ENCODE measurements around the gene TNIK. TPM values are rescaled to one million over a fixed set of nuclear protein-coding genes. Genes with fewer than 3 reads are reported as not detected.
A peak's percentile ranks its signal among the peaks of the same experiment; 100 is the strongest.

Gene TNIK
- total RNA-seq, 1 experiment from 2014 or later = 7.0 TPM

DNA sequence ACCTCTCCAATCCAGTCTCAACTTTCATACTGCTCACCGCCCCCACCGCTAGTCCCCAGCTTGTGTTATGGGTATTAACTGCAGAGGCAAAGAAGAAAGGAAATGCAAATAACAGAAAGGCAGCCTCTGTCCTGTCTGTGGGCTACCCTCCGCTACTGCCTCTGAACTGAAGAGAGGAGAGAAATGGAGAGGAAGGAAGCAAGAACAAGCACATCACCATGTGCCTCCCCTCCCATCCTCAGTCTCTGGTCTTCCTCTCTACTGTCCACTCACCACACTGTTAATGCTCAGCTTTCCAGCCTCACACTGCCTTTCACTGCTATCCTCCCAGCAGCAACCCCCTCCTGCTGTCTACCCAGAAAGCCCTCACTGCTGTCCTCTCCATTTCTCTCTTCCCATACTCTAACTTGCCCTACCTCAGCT lies 294.7 kb downstream of the TNIK start:
- intact Hi-C loops (cut with micrococcal nuclease) = no loop called here
- no peaks in the 10 kb centered on the region for H3K9me3 ChIP-seq (ENCODE audit: low read length)
- no peaks in the 10 kb centered on the region for H3K27me3 ChIP-seq (ENCODE audit: low read length)
- no peak overlapping the region for H3K4me2 ChIP-seq (ENCODE audit: low read length)
- H2AFZ ChIP-seq (ENCODE audit: low read length) = no peak overlapping the region
- no peak overlapping the region for H3K27ac ChIP-seq (ENCODE audit: low read length)
- POLR2A ChIA-PET (ENCODE audit: unreplicated experiment) = interaction anchor here (0.5 kb wide), 1 partner anchor 110 kb away, joined by 3 read pairs; no protein-coding TSS in a partner anchor
- H3K9ac ChIP-seq (ENCODE audit: low read length) = no peak overlapping the region
- no peaks in the 10 kb centered on the region for H4K20me1 ChIP-seq (ENCODE audit: low read length)
- H3K79me2 ChIP-seq (ENCODE audit: low read length) = no peaks in the 10 kb centered on the region
- CTCF ChIA-PET = no interaction called here
- no peaks in the 10 kb centered on the region for H3K9me2 ChIP-seq (replicated peaks; ENCODE audit: low read length)
- DNase-seq (no peak), ATAC-seq (no peak)
- H3K4me1 ChIP-seq (ENCODE audit: insufficient read depth, low read length) = peaks cover 21% of the 10 kb centered on the region
- H3K4me3 ChIP-seq (ENCODE audit: low read length) = no peak overlapping the region
- peaks cover 7% of the 10 kb centered on the region; the same call in 1 of the 2 replicates for H3K36me3 ChIP-seq (ENCODE audit: low read depth, low read length)
- H3F3A ChIP-seq (ENCODE audit: low read length, unreplicated experiment) = no peaks in the 10 kb centered on the region
- no TSS peak for BruUV-seq (replicated peaks)
- no peak for TF ChIP-seq EZH2phosphoT487 (IDR thresholded peaks at IDR 0.05; ENCODE audit: borderline replicate concordance, low read length)
- TF ChIP-seq EZH2 (IDR thresholded peaks at IDR 0.05; ENCODE audit: low read length, unreplicated experiment) = no peak
- TF ChIP-seq, protein P1, sequence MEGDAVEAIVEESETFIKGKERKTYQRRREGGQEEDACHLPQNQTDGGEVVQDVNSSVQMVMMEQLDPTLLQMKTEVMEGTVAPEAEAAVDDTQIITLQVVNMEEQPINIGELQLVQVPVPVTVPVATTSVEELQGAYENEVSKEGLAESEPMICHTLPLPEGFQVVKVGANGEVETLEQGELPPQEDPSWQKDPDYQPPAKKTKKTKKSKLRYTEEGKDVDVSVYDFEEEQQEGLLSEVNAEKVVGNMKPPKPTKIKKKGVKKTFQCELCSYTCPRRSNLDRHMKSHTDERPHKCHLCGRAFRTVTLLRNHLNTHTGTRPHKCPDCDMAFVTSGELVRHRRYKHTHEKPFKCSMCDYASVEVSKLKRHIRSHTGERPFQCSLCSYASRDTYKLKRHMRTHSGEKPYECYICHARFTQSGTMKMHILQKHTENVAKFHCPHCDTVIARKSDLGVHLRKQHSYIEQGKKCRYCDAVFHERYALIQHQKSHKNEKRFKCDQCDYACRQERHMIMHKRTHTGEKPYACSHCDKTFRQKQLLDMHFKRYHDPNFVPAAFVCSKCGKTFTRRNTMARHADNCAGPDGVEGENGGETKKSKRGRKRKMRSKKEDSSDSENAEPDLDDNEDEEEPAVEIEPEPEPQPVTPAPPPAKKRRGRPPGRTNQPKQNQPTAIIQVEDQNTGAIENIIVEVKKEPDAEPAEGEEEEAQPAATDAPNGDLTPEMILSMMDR (conservative IDR thresholded peaks at IDR 0.05; ENCODE audit: low read depth, low read length) = no peak

DNA sequence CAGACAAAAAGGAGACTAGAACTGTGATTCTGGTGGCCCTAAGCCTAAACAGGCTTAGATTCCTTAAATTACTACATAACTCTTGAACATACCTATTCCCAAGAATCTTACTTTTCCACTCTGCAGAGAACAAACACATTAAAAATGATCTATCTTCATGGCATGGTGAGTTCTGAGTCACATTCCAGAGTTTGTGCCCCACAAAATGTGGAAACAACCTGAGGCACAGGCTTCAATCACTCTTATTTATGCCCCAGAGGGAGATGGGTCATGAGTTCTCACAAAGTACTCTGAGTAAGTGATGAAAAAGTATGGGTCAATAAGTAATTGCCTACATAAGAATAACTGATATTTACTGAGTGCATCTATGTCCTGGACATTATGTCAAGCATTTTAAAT lies 296.1 kb downstream of the TNIK start:
- TF ChIP-seq, protein P1 (conservative IDR thresholded peaks at IDR 0.05; ENCODE audit: low read depth, low read length) = no peak
- TF ChIP-seq EZH2phosphoT487 (IDR thresholded peaks at IDR 0.05; ENCODE audit: borderline replicate concordance, low read length) (no peak), EZH2 (IDR thresholded peaks at IDR 0.05; ENCODE audit: low read length, unreplicated experiment) (no peak)
- ATAC-seq (peak; percentile 67), DNase-seq (peak; percentile 88)
- no peak overlapping the region for H3K9ac ChIP-seq (ENCODE audit: low read length)
- no peaks in the 10 kb centered on the region for H3K9me2 ChIP-seq (replicated peaks; ENCODE audit: low read length)
- H3K36me3 ChIP-seq (ENCODE audit: low read depth, low read length) = peaks cover 7% of the 10 kb centered on the region; the same call in 1 of the 2 replicates
- H3F3A ChIP-seq (ENCODE audit: low read length, unreplicated experiment) = no peaks in the 10 kb centered on the region
- no peaks in the 10 kb centered on the region for H3K27me3 ChIP-seq (ENCODE audit: low read length)
- POLR2A ChIA-PET (ENCODE audit: unreplicated experiment) = no interaction called here
- BruUV-seq (replicated peaks) = no TSS peak
- CTCF ChIA-PET = no interaction called here
- intact Hi-C loops (cut with micrococcal nuclease) = no loop called here
- H2AFZ ChIP-seq (ENCODE audit: low read length) = no peak overlapping the region
- H3K27ac ChIP-seq (ENCODE audit: low read length) = peak overlapping the region; percentile 51
- peaks cover 21% of the 10 kb centered on the region for H3K4me1 ChIP-seq (ENCODE audit: insufficient read depth, low read length)
- no peak overlapping the region for H3K4me3 ChIP-seq (ENCODE audit: low read length)
- H4K20me1 ChIP-seq (ENCODE audit: low read length) = no peaks in the 10 kb centered on the region
- 0 out of 2 replicates have a peak overlapping the region, but pooled peaks have one; percentile 14 for H3K4me2 ChIP-seq (ENCODE audit: low read length)
- no peaks in the 10 kb centered on the region for H3K9me3 ChIP-seq (ENCODE audit: low read length)
- no peaks in the 10 kb centered on the region for H3K79me2 ChIP-seq (ENCODE audit: low read length)
